CD4-positive, alpha-beta T cell (primary cell): Measurements from ENCODE around the gene CSAD. TPM values are rescaled to one million over a fixed set of nuclear protein-coding genes. Genes with fewer than 3 reads are reported as not detected.
A peak's percentile ranks its signal among the peaks of the same experiment; 100 is the strongest.

Source experiments
- ATAC-seq: fragments of 200-7000 bp; cut with Tn5 transposase; one replicate; pipeline ENCODE4 v1.10.0; 2022; ENCODE audit warnings: mild to moderate bottlenecking; ENCODE audit not compliant: poor library complexity
- CTCF ChIA-PET: fragments of 350-600 bp; sonication (Branson Sonifier 250); formaldehyde crosslinking; loops from one replicate; lab custom pipeline; 2021; ENCODE audit warnings: antibody characterized with exemption, inconsistent platforms; lab: Charles Lee
- POLR2A ChIA-PET: fragments of 350-600 bp; sonication (Branson Sonifier 250); formaldehyde crosslinking; loops from one replicate; lab custom pipeline; 2021; ENCODE audit warnings: antibody characterized with exemption, inconsistent platforms; lab: Charles Lee
- DNase-seq, 14 experiments: peaks; one replicate each; pipeline ENCODE4 v3.0.0-alpha.2; 2013 to 2020; ENCODE audit warnings: mixed read lengths in 2 of 14
- H3K27ac ChIP-seq, 2 donors: one replicate each; pipeline versions ENCODE4 v1.5.1 to v1.7.0; 2013; ENCODE audit warnings: low read length in 2 of 2, low read depth in 1 of 2, mild to moderate bottlenecking in 1 of 2
- H3K27me3 ChIP-seq, 2 experiments: 1 replicate in 1 of 2; 2 replicates in 1 of 2; pipeline versions ENCODE4 v1.6.1 to v1.7.0; 2013; ENCODE audit warnings: low read length in 2 of 2, control low read depth in 1 of 2, mild to moderate bottlenecking in 1 of 2, moderate library complexity in 1 of 2; ENCODE audit not compliant: insufficient read depth in 2 of 2, control insufficient read depth in 1 of 2
- H3K36me3 ChIP-seq: one replicate; pipeline ENCODE4 v1.6.1; 2013; ENCODE audit warnings: low read length, control low read depth; ENCODE audit not compliant: insufficient read depth
- H3K4me1 ChIP-seq: one replicate; pipeline ENCODE4 v1.6.1; 2013; ENCODE audit warnings: low read length, control low read depth; ENCODE audit not compliant: insufficient read depth
- H3K4me3 ChIP-seq: one replicate; pipeline ENCODE4 v1.5.1; 2013; ENCODE audit warnings: mild to moderate bottlenecking, low read length, moderate library complexity
- H3K9me3 ChIP-seq, 2 experiments: 1 replicate in 1 of 2; 2 replicates in 1 of 2; pipeline versions ENCODE4 v1.6.1 to v1.7.0; 2013; ENCODE audit warnings: low read length in 2 of 2, mild to moderate bottlenecking in 2 of 2, control low read depth in 1 of 2, moderate library complexity in 1 of 2; ENCODE audit not compliant: control insufficient read depth in 1 of 2, insufficient read depth in 1 of 2
- H3K27ac Mint-ChIP-seq: one replicate; pipeline ENCODE4 v1.8.0; 2020; ENCODE audit warnings: mixed read lengths
- H3K27me3 Mint-ChIP-seq: one replicate; pipeline ENCODE4 v1.8.0; 2021; ENCODE audit warnings: mixed read lengths
- H3K36me3 Mint-ChIP-seq: one replicate; pipeline ENCODE4 v1.8.0; 2021; ENCODE audit warnings: low read depth, mixed read lengths
- H3K4me1 Mint-ChIP-seq: one replicate; pipeline ENCODE4 v1.8.0; 2021; ENCODE audit warnings: low read depth, mixed read lengths
- H3K4me3 Mint-ChIP-seq: one replicate; pipeline ENCODE4 v1.8.0; 2020; ENCODE audit warnings: mild to moderate bottlenecking, mixed read lengths
- H3K9me3 Mint-ChIP-seq: one replicate; pipeline ENCODE4 v1.8.0; 2020; ENCODE audit warnings: mixed read lengths
- CTCF ChIP-seq: fragments of 200-600 bp; IDR thresholded peaks from one replicate; pipeline ENCODE4 v1.8.0; 2022; ENCODE audit warnings: antibody characterized with exemption, mild to moderate bottlenecking
- intact Hi-C, 2 experiments: fragments of 100-400 bp; cut with DNase I in 1 of 2; cut with micrococcal nuclease in 1 of 2; formaldehyde crosslinking; loops; one replicate each; pipeline versions ENCODE4 v1.15.1 to v1.9.0; 2023 to 2025; cut with DNase I, micrococcal nuclease
- total RNA-seq, 174 experiments: library from RNA in 2 of 174; stranded (reverse) in 2 of 174; gene quantifications; one replicate each; pipeline ENCODE4 v1.2.3 and lab custom pipeline; 2021 to 2026

Gene CSAD
- total RNA-seq, 2 experiments from 2014 or later: 56.7 to 57.3 TPM

- DNase-seq (no peak), ATAC-seq (no peak)
- Histone ChIP-seq H3K4me1 (peaks cover 78% of the 10 kb centered on the region), H3K9me3 (no peaks in the 10 kb centered on the region), H3K36me3 (peaks cover 7% of the 10 kb centered on the region), H3K27me3 (no peaks in the 10 kb centered on the region), H3K27ac (peak overlapping the region; percentile 64 to 68), H3K4me3 (peak overlapping the region; percentile 77)
- Mint-ChIP-seq H3K4me3 (peak overlapping the region; percentile 78), H3K4me1 (peaks cover 82% of the 10 kb centered on the region), H3K9me3 (no peaks in the 10 kb centered on the region), H3K27me3 (no peaks in the 10 kb centered on the region), H3K36me3 (peaks cover 22% of the 10 kb centered on the region), H3K27ac (peak overlapping the region; percentile 82)
- intact Hi-C loops: loop anchor here in 1 of 2 experiments (1.0 to 5.0 kb wide), 3 partner anchors 10 to 45 kb away; partner anchors contain the start of genes CSAD, ESPL1, RARG and ZNF740
- no peak for TF ChIP-seq CTCF
- POLR2A ChIA-PET: interaction anchor here (0.7 to 1.5 kb wide), 4 partner anchors 9 to 73 kb away, joined by 3 to 5 read pairs (median 4); partner anchors contain the start of gene PFDN5
- CTCF ChIA-PET: no interaction called here
Observed at GRCh38 chr12:53222170-53222721, 41.5 kb upstream of the CSAD start.

- peaks cover 80% of the 10 kb centered on the region for H3K4me1 ChIP-seq
- Mint-ChIP-seq H3K27me3 (no peaks in the 10 kb centered on the region), H3K4me1 (peaks cover 83% of the 10 kb centered on the region), H3K9me3 (no peaks in the 10 kb centered on the region), H3K4me3 (peak overlapping the region; percentile 100), H3K27ac (peak overlapping the region; percentile 90), H3K36me3 (peaks cover 22% of the 10 kb centered on the region)
- peak overlapping the region; percentile 77 for H3K4me3 ChIP-seq
- H3K27me3 ChIP-seq: no peaks in the 10 kb centered on the region
- no peak for TF ChIP-seq CTCF
- intact Hi-C loops: loop anchor here in 1 of 2 experiments (1.0 to 5.0 kb wide), 3 partner anchors 11 to 46 kb away; partner anchors contain the start of genes CSAD, ESPL1, RARG and ZNF740
- CTCF ChIA-PET: interaction anchor here (0.6 to 8.3 kb wide), 3 partner anchors 30 to 1030 kb away, joined by 3 to 68 read pairs (median 19); partner anchors contain the start of gene ESPL1
- H3K9me3 ChIP-seq: no peaks in the 10 kb centered on the region
- peak in 11 of 14 experiments; percentile 25 to 75 (median 44) for DNase-seq
- H3K36me3 ChIP-seq: peaks cover 1% of the 10 kb centered on the region
- peak overlapping the region; percentile 92 to 96 for H3K27ac ChIP-seq
- no peak for ATAC-seq
- POLR2A ChIA-PET: interaction anchor here (0.8 to 5.6 kb wide), 12 partner anchors 11 to 158 kb away, joined by 3 to 43 read pairs (median 24); partner anchors contain the start of genes AAAS, CSAD, ESPL1 and ITGB7
Observed at GRCh38 chr12:53221203-53222080, 40.7 kb upstream of the CSAD start.

- Histone ChIP-seq H3K27ac (peak overlapping the region; percentile 92 to 96), H3K36me3 (peaks cover 4% of the 10 kb centered on the region), H3K27me3 (no peaks in the 10 kb centered on the region), H3K4me1 (peaks cover 84% of the 10 kb centered on the region), H3K9me3 (no peaks in the 10 kb centered on the region), H3K4me3 (peak overlapping the region; percentile 77)
- Mint-ChIP-seq H3K4me3 (peak overlapping the region; percentile 100), H3K27ac (peak overlapping the region; percentile 90), H3K9me3 (no peaks in the 10 kb centered on the region), H3K27me3 (no peaks in the 10 kb centered on the region), H3K4me1 (peaks cover 86% of the 10 kb centered on the region), H3K36me3 (peaks cover 27% of the 10 kb centered on the region)
- intact Hi-C loops: loop anchor here (1.0 to 5.0 kb wide), 3 partner anchors 38 to 47 kb away; partner anchors contain the start of genes CSAD (in 2 of the 2), ZNF740 (in 2 of the 2) and ESPL1 (in 1 of the 2)
- ChIA-PET POLR2A (interaction anchor here (0.7 to 5.6 kb wide), 22 partner anchors 9 to 280 kb away, joined by 3 to 43 read pairs (median 9); partner anchors contain the start of genes AAAS, CSAD, ESPL1 and ITGB7), CTCF (interaction anchor here (0.6 to 8.3 kb wide), 5 partner anchors 11 to 1031 kb away, joined by 3 to 68 read pairs (median 5); partner anchors contain the start of genes AAAS and ESPL1)
- ATAC-seq (peak; percentile 47), DNase-seq (peak; percentile 51 to 94 (median 70))
- no peak for TF ChIP-seq CTCF
Observed at GRCh38 chr12:53220694-53221202, 40.0 kb upstream of the CSAD start.
